Astrocyte (in vitro differentiated cells and primary cell): ENCODE measurements around the gene INPP5E. TPM values are rescaled to one million over a fixed set of nuclear protein-coding genes. Genes with fewer than 3 reads are reported as not detected.

ENCODE experiments used
- DNase-seq: peaks from one replicate; pipeline ENCODE4 v3.0.0-alpha.2; 2010; ENCODE audit warnings: low read depth
- FAIRE-seq: peaks from 2 replicates; lab custom pipeline; 2011; peaks lifted over from hg19 to GRCh38; lab: Jason Lieb, UNC
- H2AFZ ChIP-seq: 2 replicates; pipeline ENCODE4 v1.6.0; 2012; ENCODE audit warnings: low read depth, low read length, inconsistent platforms
- H3K27ac ChIP-seq: 2 replicates; pipeline ENCODE4 v1.5.1; 2011; ENCODE audit warnings: low read depth, low read length, inconsistent platforms
- H3K27me3 ChIP-seq: 2 replicates; pipeline ENCODE4 v1.6.0; 2011; ENCODE audit warnings: low read length, inconsistent platforms; ENCODE audit not compliant: insufficient read depth
- H3K36me3 ChIP-seq: 2 replicates; pipeline ENCODE4 v1.5.1; 2011; ENCODE audit warnings: low read length, inconsistent platforms; ENCODE audit not compliant: insufficient read depth
- H3K4me1 ChIP-seq: 2 replicates; pipeline ENCODE4 v1.5.1; 2011; ENCODE audit warnings: low read length, inconsistent platforms; ENCODE audit not compliant: insufficient read depth
- H3K4me2 ChIP-seq: 2 replicates; pipeline ENCODE4 v1.6.0; 2012; ENCODE audit warnings: low read length, inconsistent platforms
- H3K4me3 ChIP-seq: 2 replicates; pipeline ENCODE4 v1.5.1; 2011; ENCODE audit warnings: low read depth, mild to moderate bottlenecking, low read length, inconsistent platforms; ENCODE audit not compliant: insufficient read depth
- H3K79me2 ChIP-seq: 2 replicates; pipeline ENCODE4 v1.6.0; 2012; ENCODE audit warnings: mild to moderate bottlenecking, low read length, inconsistent platforms; ENCODE audit not compliant: insufficient read depth
- H3K9ac ChIP-seq: 2 replicates; pipeline ENCODE4 v1.6.0; 2012; ENCODE audit warnings: mild to moderate bottlenecking, low read length, inconsistent platforms
- H3K9me3 ChIP-seq: 2 replicates; pipeline ENCODE4 v1.5.1; 2012; ENCODE audit warnings: low read depth, mild to moderate bottlenecking, low read length, inconsistent platforms; ENCODE audit not compliant: insufficient read depth
- H4K20me1 ChIP-seq: 2 replicates; pipeline ENCODE4 v1.6.0; 2012; ENCODE audit warnings: low read length, inconsistent platforms; ENCODE audit not compliant: insufficient read depth
- H3K27ac Mint-ChIP-seq: one replicate; pipeline ENCODE4 v1.8.0; 2021; ENCODE audit warnings: mild to moderate bottlenecking, mixed read lengths; ENCODE audit not compliant: unreplicated experiment
- H3K27me3 Mint-ChIP-seq: one replicate; pipeline ENCODE4 v1.8.0; 2021; ENCODE audit warnings: low read depth, mixed read lengths; ENCODE audit not compliant: unreplicated experiment
- H3K36me3 Mint-ChIP-seq: one replicate; pipeline ENCODE4 v1.8.0; 2021; ENCODE audit warnings: low read depth, mixed read lengths; ENCODE audit not compliant: unreplicated experiment
- H3K4me1 Mint-ChIP-seq: one replicate; pipeline ENCODE4 v1.8.0; 2021; ENCODE audit warnings: low read depth, mixed read lengths; ENCODE audit not compliant: unreplicated experiment
- H3K4me3 Mint-ChIP-seq: one replicate; pipeline ENCODE4 v1.8.0; 2021; ENCODE audit warnings: mild to moderate bottlenecking, moderate library complexity, mixed read lengths; ENCODE audit not compliant: unreplicated experiment
- H3K9me3 Mint-ChIP-seq: one replicate; pipeline ENCODE4 v1.8.0; 2021; ENCODE audit warnings: mild to moderate bottlenecking, mixed read lengths; ENCODE audit not compliant: unreplicated experiment
- CTCF ChIP-seq: IDR thresholded peaks from 2 replicates; pipeline ENCODE4 v1.5.1; 2011; ENCODE audit warnings: low read depth, mild to moderate bottlenecking, inconsistent platforms, low read length, moderate library complexity; ENCODE audit not compliant: insufficient read depth
- EZH2 ChIP-seq: IDR thresholded peaks from 2 replicates; pipeline ENCODE4 v1.6.1; 2012; ENCODE audit warnings: mild to moderate bottlenecking, low read length, inconsistent platforms; ENCODE audit not compliant: insufficient read depth
- total RNA-seq: library from RNA; stranded (reverse); gene quantifications from 2 replicates; pipeline ENCODE4 v1.2.1, GENCODE V29; 2021

INPP5E gene
- total RNA-seq, 1 donor from 2014 or later, result 13.2 TPM

- Mint-ChIP-seq H3K36me3 (peaks cover 20% of the 10 kb centered on the region), H3K27me3 (no peaks in the 10 kb centered on the region), H3K9me3 (no peaks in the 10 kb centered on the region), H3K27ac (no peak overlapping the region), H3K4me3 (no peak overlapping the region), H3K4me1 (peaks cover 9% of the 10 kb centered on the region)
- Histone ChIP-seq H3K4me2 (no peak overlapping the region), H3K27me3 (no peaks in the 10 kb centered on the region), H3K4me3 (no peak overlapping the region), H4K20me1 (peaks cover 52% of the 10 kb centered on the region), H3K36me3 (peaks cover 29% of the 10 kb centered on the region), H3K9ac (no peak overlapping the region), H2AFZ (no peak overlapping the region), H3K4me1 (peaks cover 8% of the 10 kb centered on the region), H3K9me3 (no peaks in the 10 kb centered on the region), H3K27ac (no peak overlapping the region), H3K79me2 (peaks cover 35% of the 10 kb centered on the region)
- TF ChIP-seq CTCF (no peak), EZH2 (no peak)
- no peak for DNase-seq
- FAIRE-seq, result no peak
Measured at GRCh38 chr9:136394312-136395019, 45.2 kb downstream of the INPP5E start.

- H3K4me3 Mint-ChIP-seq, result no peak overlapping the region
- Histone ChIP-seq H3K4me2 (no peak overlapping the region), H3K4me1 (peaks cover under 1% of the 10 kb centered on the region), H3K79me2 (peaks cover 25% of the 10 kb centered on the region), H3K36me3 (peaks cover 34% of the 10 kb centered on the region), H2AFZ (no peak overlapping the region), H3K27me3 (no peaks in the 10 kb centered on the region), H3K9ac (no peak overlapping the region), H3K4me3 (no peak overlapping the region), H3K27ac (no peak overlapping the region), H3K9me3 (no peaks in the 10 kb centered on the region), H4K20me1 (peaks cover 50% of the 10 kb centered on the region)
- FAIRE-seq, result no peak
- no peaks in the 10 kb centered on the region for H3K27me3 Mint-ChIP-seq
- H3K36me3 Mint-ChIP-seq, result peaks cover 23% of the 10 kb centered on the region
- H3K4me1 Mint-ChIP-seq, result peaks cover 2% of the 10 kb centered on the region
- H3K9me3 Mint-ChIP-seq, result no peaks in the 10 kb centered on the region
- TF ChIP-seq CTCF (no peak), EZH2 (no peak)
- H3K27ac Mint-ChIP-seq, result no peak overlapping the region
- no peak for DNase-seq
Measured at GRCh38 chr9:136393531-136393930, 46.1 kb downstream of the INPP5E start.
